ENCODE results near the gene ADAMTS2.

ADAMTS2 gene

GRCh38 chr5:179266291-179267070 is 78.8 kb downstream of the ADAMTS2 start:
- no peak for DNase-seq (ENCODE audit: low read depth in 2 of 2)

DNA sequence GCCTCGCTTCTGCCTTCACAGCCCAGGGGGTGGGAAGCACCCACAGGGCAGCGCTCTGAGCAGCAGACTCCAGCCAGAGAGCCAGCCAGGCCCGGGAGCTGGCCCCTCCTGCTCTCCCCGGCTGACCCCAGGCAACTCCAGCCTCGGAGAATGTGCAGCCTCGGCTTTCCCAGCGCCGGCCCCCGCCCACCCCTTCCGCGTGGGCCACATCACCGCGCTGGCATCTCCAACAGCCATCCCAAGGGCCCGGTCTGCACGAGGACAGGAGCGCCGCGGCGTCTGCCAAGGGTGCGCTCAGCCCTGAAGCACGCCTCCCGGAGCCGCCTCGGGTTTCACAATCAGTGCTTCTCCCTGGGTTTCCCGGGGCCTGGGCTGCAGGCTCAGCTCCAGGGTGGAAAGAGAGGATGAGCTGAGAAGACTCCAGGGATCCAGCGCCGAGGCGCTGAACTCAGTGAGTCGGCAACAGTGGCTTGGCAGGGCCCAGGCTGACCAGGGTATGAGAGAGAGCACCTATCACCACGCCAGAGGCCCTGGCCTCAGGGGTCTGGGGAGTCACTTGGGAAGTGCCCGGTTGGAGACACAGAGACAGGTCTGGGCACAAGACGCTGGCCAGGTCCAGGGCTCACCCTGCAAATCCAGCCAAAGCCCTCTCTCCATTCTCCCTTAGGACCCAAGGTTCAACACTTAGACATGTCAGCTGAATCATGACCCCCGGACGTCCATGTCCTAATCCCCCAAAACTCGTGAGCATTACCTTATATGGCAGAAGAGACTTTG is 79.6 kb downstream of the ADAMTS2 start:
- no peak for DNase-seq (ENCODE audit: low read depth in 2 of 2)

- no peak for DNase-seq (ENCODE audit: low read depth in 2 of 2)
Observed at GRCh38 chr5:179264783-179265513, 80.3 kb downstream of the ADAMTS2 start.

- DNase-seq (ENCODE audit: low read depth in 2 of 2), result no peak
Observed at GRCh38 chr5:179264053-179264782, 81.0 kb downstream of the ADAMTS2 start.

DNA sequence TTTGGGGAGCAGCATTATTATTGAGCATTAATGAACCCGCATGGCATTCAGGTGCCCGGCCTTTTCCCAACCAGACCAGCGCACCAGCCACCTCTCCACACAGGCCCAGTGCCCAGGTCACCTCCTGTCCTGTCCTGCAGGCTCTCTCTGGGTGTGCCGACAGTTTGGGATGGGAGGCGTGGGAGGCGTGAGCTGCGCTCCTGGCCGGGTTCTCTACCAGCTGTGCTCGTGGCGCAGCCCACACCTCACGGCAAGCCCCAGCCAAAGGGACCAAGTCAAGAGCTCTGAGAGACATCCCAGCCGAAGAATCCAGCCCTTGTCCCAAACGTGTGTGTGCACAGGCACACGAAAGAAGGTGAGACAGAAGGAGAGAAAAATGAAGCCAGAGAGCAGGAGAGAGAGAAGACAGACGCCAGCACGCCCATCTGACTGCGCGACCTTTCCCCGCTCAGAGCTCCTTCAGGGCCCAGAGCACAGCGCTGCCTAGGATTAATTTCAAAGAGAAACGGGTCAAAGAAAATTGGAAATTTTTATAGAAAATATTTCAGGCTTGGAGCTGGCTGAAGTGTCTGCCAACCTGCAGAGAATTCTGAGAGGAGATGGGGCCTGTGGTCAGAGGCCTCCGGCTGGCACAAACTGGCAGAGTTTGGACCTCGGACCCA is 81.7 kb downstream of the ADAMTS2 start:
- DNase-seq (ENCODE audit: low read depth in 2 of 2), result no peak

DNA sequence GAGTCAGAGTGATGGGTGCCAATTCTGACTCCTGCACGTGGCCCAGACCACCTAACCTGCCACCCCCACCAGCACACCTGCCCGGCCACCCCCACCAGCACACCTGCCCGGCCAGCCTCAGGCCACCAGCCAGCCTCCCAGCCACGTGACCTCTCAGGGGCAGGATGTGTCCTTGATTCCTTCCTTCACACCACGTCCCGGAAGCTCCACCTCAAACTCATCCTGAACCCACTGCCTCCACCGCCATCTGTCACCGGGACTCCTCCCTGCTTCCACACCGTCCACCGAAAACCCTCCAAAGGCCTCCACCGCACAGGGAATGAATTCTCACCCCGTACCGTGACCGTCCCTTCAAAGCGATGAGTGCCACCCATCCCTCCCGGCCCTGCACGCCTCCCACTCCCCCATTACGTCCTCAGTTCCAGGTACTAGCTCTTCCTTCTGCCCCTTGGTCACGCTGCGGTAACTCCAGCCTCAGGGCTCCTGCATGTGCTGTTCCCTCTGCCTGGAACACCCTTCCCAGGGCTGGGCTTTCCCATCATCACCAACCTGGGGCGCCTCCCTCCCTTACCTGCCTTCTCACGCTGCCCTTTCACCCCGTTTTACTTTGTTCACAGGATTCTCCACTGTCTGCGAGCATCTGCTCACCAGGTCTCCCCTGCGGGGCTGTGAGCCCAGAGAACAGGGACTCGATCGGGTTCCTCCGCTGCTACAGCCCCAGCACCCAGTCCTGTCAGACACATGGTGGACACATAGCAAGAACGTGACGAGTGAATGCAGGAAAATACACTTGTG is 82.9 kb downstream of the ADAMTS2 start:
- no peak for DNase-seq (ENCODE audit: low read depth in 2 of 2)

DNA sequence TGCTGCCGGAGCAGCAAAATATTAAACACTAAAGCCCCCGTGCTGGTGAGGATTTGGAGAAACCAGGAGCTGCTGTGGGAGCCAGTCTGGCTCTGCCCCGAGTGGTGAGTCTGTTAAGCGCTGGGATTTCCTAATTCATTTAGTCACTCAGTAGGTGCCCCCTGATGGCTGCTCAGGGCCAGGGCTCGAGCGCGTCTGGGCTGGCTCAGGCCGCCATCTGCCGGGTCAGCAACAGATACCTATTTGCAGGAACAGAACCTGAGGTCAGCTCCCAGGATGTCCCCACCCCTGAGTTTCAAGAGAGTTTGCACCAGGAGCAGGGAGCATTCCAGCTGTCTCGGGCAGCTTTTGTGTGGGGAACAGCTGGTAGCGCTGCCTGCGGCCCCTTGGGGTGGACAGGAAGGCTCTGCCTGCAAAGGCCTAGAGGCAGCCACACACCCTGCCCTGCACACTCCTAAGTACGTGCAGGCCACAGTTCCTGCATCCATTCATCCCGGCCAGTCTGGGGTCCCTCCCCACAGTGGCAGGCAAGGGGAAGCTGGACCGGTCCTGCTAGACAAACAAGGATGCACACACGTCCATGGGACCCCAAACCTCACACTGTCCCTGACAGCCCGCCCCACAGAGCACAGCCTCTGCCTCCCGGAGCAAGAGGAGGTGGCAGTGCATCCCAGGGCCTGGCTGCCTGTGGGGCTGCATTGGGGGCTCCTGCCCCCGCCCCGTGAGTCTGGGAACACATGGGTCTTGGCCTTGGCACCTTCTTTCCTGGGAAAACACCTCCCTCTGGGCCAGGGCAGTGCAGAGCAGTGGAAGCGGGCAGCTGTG is 83.7 kb downstream of the ADAMTS2 start:
- no peak for DNase-seq (ENCODE audit: low read depth in 2 of 2)

DNA sequence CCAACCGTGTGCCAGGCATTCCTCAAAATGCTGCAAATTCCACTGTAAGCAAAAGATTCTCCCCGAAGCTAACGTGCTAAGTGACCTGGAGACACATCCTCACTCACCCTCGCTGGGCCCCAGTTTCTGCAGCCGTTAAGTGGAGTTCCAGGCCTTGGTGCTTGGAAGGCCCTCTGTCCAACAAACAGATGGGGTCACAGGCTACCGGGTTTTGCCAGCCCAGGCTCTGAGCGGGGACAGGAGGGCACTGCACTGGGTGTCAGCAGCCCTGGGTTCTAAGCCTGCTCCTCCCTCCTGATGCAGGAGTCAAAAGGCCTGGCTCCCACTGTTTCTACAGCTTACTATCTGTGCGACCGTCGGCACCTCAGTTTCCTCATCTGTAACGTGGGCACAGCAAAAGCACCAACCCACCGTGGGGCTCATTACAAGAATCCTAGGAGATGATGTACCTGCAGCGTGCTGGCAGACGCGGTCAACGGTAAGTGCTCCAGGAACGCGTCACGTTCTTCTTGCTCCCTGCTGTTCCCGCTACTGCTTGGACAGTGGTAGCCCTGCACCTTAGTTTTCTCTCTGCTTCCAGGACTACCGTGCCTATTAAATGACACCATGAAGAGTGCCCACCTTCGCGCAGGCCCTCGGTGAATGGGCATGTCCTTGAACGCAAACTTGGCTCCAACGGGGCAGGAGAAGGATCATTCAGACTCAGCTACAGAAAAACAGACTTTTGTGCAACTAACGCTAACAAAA is 84.8 kb downstream of the ADAMTS2 start:
- no peak for DNase-seq (ENCODE audit: low read depth in 2 of 2)

- no peak for DNase-seq (ENCODE audit: low read depth in 2 of 2)
Observed at GRCh38 chr5:179259731-179260323, 85.4 kb downstream of the ADAMTS2 start.

- no peak for DNase-seq (ENCODE audit: low read depth in 2 of 2)
Observed at GRCh38 chr5:179258922-179259730, 86.1 kb downstream of the ADAMTS2 start.

DNA sequence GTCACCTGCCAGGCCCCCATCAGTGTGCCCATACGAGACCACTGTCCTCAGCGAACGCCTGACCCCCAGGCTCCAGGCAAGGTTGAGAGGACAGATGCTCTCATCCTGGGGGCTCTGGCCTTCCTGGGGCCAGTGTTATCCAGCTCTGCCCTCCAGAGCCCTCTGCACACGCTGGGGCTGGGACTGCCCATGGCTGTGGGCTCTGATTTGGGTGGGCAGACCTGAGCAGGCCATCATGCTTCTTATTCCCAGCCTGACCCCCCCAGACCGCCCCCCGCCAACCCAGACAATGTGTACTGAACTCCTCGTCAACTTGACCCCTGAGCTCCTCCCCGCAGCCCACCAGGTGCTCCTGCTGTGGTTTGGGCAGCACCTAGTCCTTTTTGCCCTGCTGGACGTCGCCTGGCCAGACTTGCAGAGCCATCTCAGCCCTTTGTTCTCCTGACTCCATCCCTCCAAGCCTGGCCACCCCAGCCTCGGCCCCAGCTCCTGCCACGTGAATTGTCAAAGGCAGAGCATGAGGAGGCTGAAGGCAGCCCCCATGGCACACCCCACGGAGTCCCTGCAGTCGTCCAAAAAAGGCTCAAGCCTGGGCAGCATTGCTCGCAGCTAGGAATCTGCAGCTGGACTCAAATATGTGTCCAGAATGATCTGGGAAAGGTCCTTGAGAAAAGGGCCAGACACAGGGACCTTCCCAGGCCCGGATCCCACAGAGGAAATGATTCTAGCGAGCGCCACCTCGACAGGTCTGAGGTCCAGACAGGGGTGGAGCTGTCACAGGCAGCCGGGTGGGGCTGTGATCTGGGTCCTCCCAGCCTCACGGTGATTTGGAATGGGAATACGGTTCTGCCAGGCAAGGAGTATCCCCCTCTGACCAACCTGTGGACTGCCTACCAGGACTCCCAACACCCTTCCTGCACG is 87.0 kb downstream of the ADAMTS2 start:
- no peak for DNase-seq (ENCODE audit: low read depth in 2 of 2)

DNA sequence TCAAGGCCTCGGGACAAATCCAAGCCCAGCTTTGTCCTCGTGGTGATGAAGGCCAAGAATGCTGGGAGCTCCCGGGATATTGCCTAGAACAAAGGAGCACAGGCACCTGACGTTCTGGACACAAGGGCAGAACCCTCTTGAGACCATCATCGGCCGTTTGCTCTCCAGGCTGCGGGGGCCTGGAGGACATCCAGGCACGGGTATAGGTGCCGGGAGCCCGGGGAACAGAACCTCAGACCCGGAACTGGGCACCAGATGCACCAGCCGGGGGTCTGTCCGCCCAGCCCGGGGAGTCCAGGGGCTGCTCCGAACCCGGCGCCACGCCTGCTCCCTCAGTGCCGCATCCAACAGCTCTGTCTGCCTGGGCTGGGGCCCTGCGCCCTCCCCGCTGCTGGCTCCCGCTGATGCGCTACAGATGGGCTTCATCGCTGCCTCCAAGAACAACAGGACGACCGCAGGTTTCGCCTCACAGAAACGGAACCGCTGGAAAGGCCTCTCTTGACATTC is 88.0 kb downstream of the ADAMTS2 start:
- DNase-seq (ENCODE audit: low read depth in 2 of 2), result no peak

GRCh38 chr5:179256328-179257175 is 88.7 kb downstream of the ADAMTS2 start:
- DNase-seq (ENCODE audit: low read depth in 2 of 2), result no peak

- no peak for DNase-seq (ENCODE audit: low read depth in 2 of 2)
Observed at GRCh38 chr5:179255527-179256327, 89.5 kb downstream of the ADAMTS2 start.

Measured in stimulated activated CD8-positive, alpha-beta memory T cell treated with anti-CD3 and anti-CD28 coated beads, Interleukin-7, amount 100 ng/mL, for 4 hours (primary cell).